GM12878 (cell line): ENCODE measurements around the gene SLC51A. TPM values are rescaled to one million over a fixed set of nuclear protein-coding genes. Genes with fewer than 3 reads are reported as not detected.

Experiments used
- ATAC-seq: fragments of 200-7000 bp; cut with Tn5 transposase; 3 replicates; pipeline ENCODE4 v1.9.1; 2020; ENCODE audit warnings: mild to moderate bottlenecking, moderate library complexity
- BruUV-seq: library from RNA; stranded (reverse); fragments of 400-500 nt; replicated peaks from 2 replicates; lab custom pipeline; 2021; lab: Mats Ljungman, UMichigan
- CTCF ChIA-PET: fragments of 300-600 bp; sonication (Branson Sonifier 250); formaldehyde crosslinking; extraction: SDS; loops from one replicate; lab custom pipeline; 2021; ENCODE audit warnings: inconsistent platforms; lab: Yijun Ruan, JAX
- POLR2A ChIA-PET: fragments of 350-600 bp; formaldehyde crosslinking; extraction: SDS; loops from one replicate; lab custom pipeline; 2021; ENCODE audit warnings: inconsistent platforms; lab: Charles Lee
- RAD21 ChIA-PET: fragments of 300-600 bp; sonication (Branson Sonifier 250); formaldehyde crosslinking; loops from one replicate; lab custom pipeline; 2023; ENCODE audit warnings: antibody characterized with exemption; ENCODE audit not compliant: unreplicated experiment; lab: Charles Lee
- SMC1A ChIA-PET: fragments of 300-600 bp; sonication (Branson Sonifier 250); formaldehyde crosslinking; loops from one replicate; lab custom pipeline; 2023; ENCODE audit not compliant: unreplicated experiment, uncharacterized antibody; lab: Charles Lee
- DNase-seq: peaks from one replicate; pipeline ENCODE4 v3.0.0-alpha.2; 2011; ENCODE audit warnings: low read depth, low spot score
- FAIRE-seq: peaks from 3 replicates; lab custom pipeline; 2011; peaks lifted over from hg19 to GRCh38; lab: Jason Lieb, UNC
- H2AFZ ChIP-seq: 2 replicates; pipeline ENCODE4 v1.6.0; 2011; ENCODE audit warnings: low read depth, low read length, control low read depth; ENCODE audit not compliant: control insufficient read depth
- H3K27ac ChIP-seq: 2 replicates; pipeline ENCODE4 v1.5.1; 2011; ENCODE audit warnings: control low read depth; ENCODE audit not compliant: control insufficient read depth, insufficient read depth
- H3K27me3 ChIP-seq, 2 experiments: replicated peaks in 1 of 2; 2 replicates each; pipeline versions ENCODE4 v1.6.0 to v1.6.1; 2011; ENCODE audit warnings: low read length in 1 of 2; ENCODE audit not compliant: control insufficient read depth in 2 of 2, insufficient read depth in 2 of 2
- H3K36me3 ChIP-seq, 2 experiments: 2 replicates each; pipeline ENCODE4 v1.5.1; 2011; ENCODE audit warnings: low read length in 1 of 2; ENCODE audit not compliant: control insufficient read depth in 2 of 2, insufficient read depth in 2 of 2
- H3K4me1 ChIP-seq: 2 replicates; pipeline ENCODE4 v1.6.1; 2011; ENCODE audit warnings: mild to moderate bottlenecking, low read length, moderate library complexity, mixed read lengths; ENCODE audit not compliant: control insufficient read depth, insufficient read depth
- H3K4me2 ChIP-seq: 2 replicates; pipeline ENCODE4 v1.6.0; 2011; ENCODE audit warnings: control low read depth; ENCODE audit not compliant: control insufficient read depth, insufficient read depth
- H3K4me3 ChIP-seq: fragments of 200-600 bp; sonication (generic); 2 replicates; pipeline ENCODE4 v1.5.1; 2016
- H3K79me2 ChIP-seq: 2 replicates; pipeline ENCODE4 v1.6.0; 2011; ENCODE audit warnings: low read length; ENCODE audit not compliant: control insufficient read depth, insufficient read depth
- H3K9ac ChIP-seq: 2 replicates; pipeline ENCODE4 v1.8.0; 2011; ENCODE audit warnings: low read length, control low read depth, mixed read lengths; ENCODE audit not compliant: control insufficient read depth, insufficient read depth
- H3K9me3 ChIP-seq: replicated peaks from 3 replicates; pipeline ENCODE4 v1.5.1; 2011; ENCODE audit warnings: mild to moderate bottlenecking, low read length; ENCODE audit not compliant: control insufficient read depth, insufficient read depth
- H4K20me1 ChIP-seq: 2 replicates; pipeline ENCODE4 v1.6.0; 2011; ENCODE audit not compliant: control insufficient read depth, insufficient read depth
- ATF2 ChIP-seq: IDR thresholded peaks from 2 replicates; pipeline ENCODE4 v1.6.1; 2012; ENCODE audit warnings: low read length, inconsistent platforms
- E2F8 ChIP-seq: fragments of 450-650 bp; IDR thresholded peaks from 2 replicates; pipeline ENCODE4 v1.6.1; 2018; ENCODE audit warnings: mild to moderate bottlenecking, low read depth, moderate library complexity; ENCODE audit not compliant: partially characterized antibody
- FOS ChIP-seq: IDR thresholded peaks from 3 replicates; pipeline ENCODE4 v1.6.1; 2011; ENCODE audit warnings: borderline replicate concordance; ENCODE audit not compliant: insufficient read length; ENCODE audit errors: extremely low read depth
- IKZF1 ChIP-seq: fragments of 450-650 bp; conservative IDR thresholded peaks from 2 replicates; pipeline ENCODE4 v1.6.1; 2017; ENCODE audit warnings: antibody characterized with exemption, mild to moderate bottlenecking
- IKZF2 ChIP-seq, 2 experiments: fragments of 450-650 bp; IDR thresholded peaks; 2 replicates each; pipeline ENCODE4 v1.6.1; 2017; ENCODE audit warnings: mild to moderate bottlenecking in 2 of 2, moderate library complexity in 2 of 2
- NRF1 ChIP-seq: conservative IDR thresholded peaks from 2 replicates; pipeline ENCODE4 v1.6.1; 2011; ENCODE audit warnings: mild to moderate bottlenecking, low read depth, low read length, improper control_type of control experiment
- SIX5 ChIP-seq: IDR thresholded peaks from 2 replicates; pipeline ENCODE4 v1.6.1; 2011; ENCODE audit warnings: mild to moderate bottlenecking, low read depth, low read length, moderate library complexity; ENCODE audit not compliant: severe bottlenecking
- SRF ChIP-seq, 2 experiments: IDR thresholded peaks; 2 replicates each; pipeline ENCODE4 v1.6.1; 2011; ENCODE audit warnings: low read depth in 2 of 2, low read length in 2 of 2, mild to moderate bottlenecking in 1 of 2, moderate library complexity in 1 of 2
- SUPT20H ChIP-seq: IDR thresholded peaks from 2 replicates; pipeline ENCODE4 v1.6.1; 2011; ENCODE audit warnings: low read depth, mild to moderate bottlenecking, low read length, moderate library complexity, borderline replicate concordance; ENCODE audit not compliant: control insufficient read depth
- WRNIP1 ChIP-seq: IDR thresholded peaks from 2 replicates; pipeline ENCODE4 v1.6.1; 2011; ENCODE audit warnings: low read depth, low read length, improper control_type of control experiment, borderline replicate concordance
- ZBTB33 ChIP-seq: fragments of 450-650 bp; IDR thresholded peaks from 2 replicates; pipeline ENCODE4 v1.6.1; 2017; ENCODE audit warnings: mild to moderate bottlenecking
- ZNF24 ChIP-seq: fragments of 450-650 bp; IDR thresholded peaks from 2 replicates; pipeline ENCODE4 v1.6.1; 2017; ENCODE audit warnings: antibody characterized with exemption, mild to moderate bottlenecking
- ZNF384 ChIP-seq: IDR thresholded peaks from 2 replicates; pipeline ENCODE4 v1.6.1; 2012; ENCODE audit warnings: low read depth, mild to moderate bottlenecking, low read length, improper control_type of control experiment, borderline replicate concordance
- ZNF687 ChIP-seq: fragments of 450-650 bp; IDR thresholded peaks from 2 replicates; pipeline ENCODE4 v1.6.1; 2017; ENCODE audit warnings: mild to moderate bottlenecking, moderate library complexity
- WGBS: methylation state at CpG from one replicate; pipeline ENCODE4 v1.1.6; 2016; ENCODE audit warnings: low lambda C conversion rate; ENCODE audit not compliant: insufficient replicate concordance, insufficient coverage; ENCODE audit errors: missing lambda C conversion rate; 5-methylcytosine and 5-hydroxymethylcytosine counted together
- in situ Hi-C: fragments of 300-500 bp; cut with MboI; formaldehyde crosslinking; loops from 9 replicates; pipeline ENCODE4 v1.14.3; 2018; ENCODE audit warnings: mixed read lengths
- intact Hi-C: fragments of 100-400 bp; cut with micrococcal nuclease; formaldehyde crosslinking; loops from one replicate; pipeline ENCODE4 v1.14.2; 2022; ENCODE audit not compliant: unreplicated experiment
- polyA plus RNA-seq, 11 experiments: library from polyadenylated mRNA; depleted of rRNA in 4 of 11; unstranded in 6 of 11; stranded (reverse) in 5 of 11; fragments of >200 nt; fragmentation: Nextera tagmentation in 4 of 11; fragmentation: Illumina TruSeq in 1 of 11; extraction: Ambion mirVana in 4 of 11; extraction: Trizol in 1 of 11; gene quantifications; 1 replicate in 1 of 11; 2 replicates in 10 of 11; pipeline versions ENCODE4 v1.2.1 to v1.2.3, GENCODE V29; 2011 to 2016; ENCODE audit warnings: inconsistent platforms in 2 of 11, missing spikeins in 2 of 11, low read depth in 1 of 11
- total RNA-seq, 4 experiments: library from RNA; depleted of rRNA in 3 of 4; stranded (reverse); fragments of >200 nt in 3 of 4; fragmentation: Illumina TruSeq in 1 of 4; extraction: Trizol in 1 of 4; gene quantifications; 2 replicates each; pipeline versions ENCODE4 v1.2.1 to v1.2.3, GENCODE V29; 2013 to 2021

Gene SLC51A
- total and polyA plus RNA-seq, 10 of the 15 experiments (the other 5 are each of a cell fraction or from before 2014, with no cell fraction given) = 0.99 to 3.9 (median 2.2) TPM; not detected in 6

GRCh38 chr3:196175722-196176121, 40.6 kb upstream of the SLC51A start:
- Histone ChIP-seq H3K4me1 (peaks cover 19% of the 10 kb centered on the region), H3K4me3 (no peak overlapping the region), H3K79me2 (no peaks in the 10 kb centered on the region), H3K27ac (no peak overlapping the region), H2AFZ (no peak overlapping the region), H3K9ac (no peak overlapping the region), H3K36me3 (no peaks in the 10 kb centered on the region), H3K27me3 (no peaks in the 10 kb centered on the region), H3K9me3 (no peaks in the 10 kb centered on the region), H3K4me2 (no peak overlapping the region), H4K20me1 (no peaks in the 10 kb centered on the region)
- intact Hi-C loops (no loop called here), in situ Hi-C loops (no loop called here)
- ATAC-seq = no peak
- 91% methylated on average over 9 of the region's 9 CpGs for WGBS
- no peak for FAIRE-seq
- ChIA-PET SMC1A (interaction anchor here (1.3 kb wide), 1 partner anchor 17 kb away, joined by 3 read pairs; no protein-coding TSS in a partner anchor), CTCF (interaction anchor here (1.2 kb wide), 1 partner anchor 102 kb away, joined by 3 read pairs; no protein-coding TSS in a partner anchor), POLR2A (no interaction called here), RAD21 (no interaction called here)
- no TSS peak for BruUV-seq
- no peak for DNase-seq
- TF ChIP-seq WRNIP1 (no peak), SUPT20H (no peak), ZBTB33 (no peak), IKZF1 (no peak), SRF (IDR thresholded peaks at IDR 0.05; ENCODE audit: low read depth in 2 of 2, low read length in 2 of 2) (no peak), IKZF2 (IDR thresholded peaks at IDR 0.05) (no peak), ZNF24 (no peak), FOS (no peak), SIX5 (no peak), E2F8 (no peak), ZNF687 (no peak), ATF2 (no peak), NRF1 (no peak), ZNF384 (no peak)
